Activated CD4-positive, alpha-beta T cell treated with anti-CD3 and anti-CD28 coated beads, Interleukin-2, amount 10 ng/mL, durations not matched to agents 24 days and 14 days (primary cell): ENCODE data around the gene BUB3. TPM values are rescaled to one million over a fixed set of nuclear protein-coding genes. Genes with fewer than 3 reads are reported as not detected.
"Not testable (repeated sequence)": the region's sequence is repeated elsewhere in the genome, so short reads cannot be mapped to it uniquely, and the experiment has no call there.

Experiments used
- DNase-seq: peaks from one replicate; pipeline ENCODE4 v3.0.0; 2022
- H3K27ac Mint-ChIP-seq: one replicate; pipeline ENCODE4 v1.8.0; 2022; ENCODE audit warnings: mild to moderate bottlenecking, mixed read lengths
- H3K27me3 Mint-ChIP-seq: one replicate; pipeline ENCODE4 v1.8.0; 2022; ENCODE audit warnings: mixed read lengths
- H3K36me3 Mint-ChIP-seq: one replicate; pipeline ENCODE4 v1.8.0; 2022; ENCODE audit warnings: low read depth, mild to moderate bottlenecking, mixed read lengths
- H3K4me1 Mint-ChIP-seq: one replicate; pipeline ENCODE4 v1.8.0; 2021; ENCODE audit warnings: mixed read lengths
- H3K4me3 Mint-ChIP-seq: one replicate; pipeline ENCODE4 v1.8.0; 2022; ENCODE audit warnings: mild to moderate bottlenecking, moderate library complexity, mixed read lengths
- H3K9me3 Mint-ChIP-seq: one replicate; pipeline ENCODE4 v1.8.0; 2021; ENCODE audit warnings: mixed read lengths
- intact Hi-C: fragments of 100-400 bp; cut with micrococcal nuclease; formaldehyde crosslinking; loops from one replicate; pipeline ENCODE4 v1.15.1; 2023
- total RNA-seq: library from RNA; stranded (reverse); gene quantifications from 2 replicates; pipeline ENCODE4 v1.2.3, GENCODE V29; 2022

BUB3 gene
- total RNA-seq, 1 donor from 2014 or later, result 193 TPM

DNA sequence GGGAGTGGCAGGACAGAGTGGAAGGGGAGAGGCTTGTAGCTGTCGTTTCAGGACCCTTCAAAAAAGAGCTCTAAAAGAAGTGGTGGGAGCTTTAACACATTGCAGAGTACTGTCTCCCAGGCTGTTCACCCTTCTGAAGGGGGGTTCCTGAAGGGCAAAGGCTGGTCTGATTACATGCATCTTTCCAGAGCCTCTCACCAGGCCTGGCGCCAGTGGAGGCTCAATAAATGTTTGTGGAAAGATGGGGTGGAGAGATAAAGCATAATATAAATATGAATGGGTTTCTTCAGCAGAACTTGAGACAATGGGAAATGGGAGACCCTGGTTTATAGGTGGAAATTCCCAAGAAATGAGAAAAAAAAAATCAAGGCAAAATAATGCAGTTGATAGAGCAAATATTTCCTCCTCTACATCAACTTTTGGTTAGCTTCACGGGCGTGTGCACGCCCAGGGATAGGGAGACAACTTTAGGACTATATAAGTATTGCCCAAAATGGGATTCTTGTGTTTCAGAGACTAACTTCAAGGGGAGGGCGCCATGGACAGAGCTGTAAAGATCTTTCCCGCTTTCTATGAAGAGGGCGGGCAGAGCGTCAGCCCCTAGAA is 613 bp upstream of the BUB3 start:
- H3K4me3 Mint-ChIP-seq, result peak overlapping the region; percentile 95
- intact Hi-C loops, result loop anchor here (1.0 to 5.0 kb wide), 7 partner anchors 135 to 1309 kb away; partner anchors contain the start of genes C10orf88, FAM24B, IKZF5 and LHPP
- peaks cover 42% of the 10 kb centered on the region for H3K36me3 Mint-ChIP-seq
- H3K27ac Mint-ChIP-seq, result peak overlapping the region; percentile 100
- H3K9me3 Mint-ChIP-seq, result peaks cover 8% of the 10 kb centered on the region
- H3K27me3 Mint-ChIP-seq, result peaks cover 25% of the 10 kb centered on the region
- no peak for DNase-seq
- H3K4me1 Mint-ChIP-seq, result peaks cover 53% of the 10 kb centered on the region

DNA sequence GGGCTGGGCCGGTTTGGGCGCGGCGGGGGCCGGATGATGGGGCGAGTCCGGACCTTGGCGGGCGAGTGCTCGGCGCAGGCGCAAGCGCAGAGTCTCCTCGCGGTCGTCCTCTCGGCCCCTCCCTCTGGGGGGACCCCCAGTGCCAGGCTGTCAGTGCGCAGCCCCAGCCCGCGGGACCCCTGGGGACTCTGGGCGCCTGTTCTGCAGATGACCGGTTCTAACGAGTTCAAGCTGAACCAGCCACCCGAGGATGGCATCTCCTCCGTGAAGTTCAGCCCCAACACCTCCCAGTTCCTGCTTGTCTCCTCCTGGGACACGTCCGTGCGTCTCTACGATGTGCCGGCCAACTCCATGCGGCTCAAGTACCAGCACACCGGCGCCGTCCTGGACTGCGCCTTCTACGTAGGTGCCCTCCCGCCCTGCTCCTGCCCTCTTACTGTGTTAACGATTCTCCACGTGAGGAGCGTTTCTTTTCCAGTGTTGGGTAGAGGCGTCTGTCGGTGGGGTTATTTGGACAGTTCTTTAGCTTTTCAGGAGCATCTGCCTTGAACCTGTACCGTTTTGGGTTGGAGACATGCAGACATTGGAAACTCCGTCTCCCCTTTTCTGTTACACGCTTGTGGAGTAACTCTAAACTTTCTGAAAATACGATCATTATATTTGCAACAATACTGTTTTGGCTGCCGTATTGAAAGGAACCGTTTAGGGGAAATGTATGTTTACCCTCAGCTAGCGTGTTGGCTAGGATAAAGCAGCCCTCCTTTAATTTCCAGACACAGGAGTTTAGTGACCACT is 706 bp downstream of the BUB3 start:
- H3K4me3 Mint-ChIP-seq, result peak overlapping the region; percentile 95
- H3K36me3 Mint-ChIP-seq, result peaks cover 45% of the 10 kb centered on the region
- peaks cover 4% of the 10 kb centered on the region for H3K9me3 Mint-ChIP-seq
- H3K4me1 Mint-ChIP-seq, result peaks cover 58% of the 10 kb centered on the region
- H3K27ac Mint-ChIP-seq, result peak overlapping the region; percentile 100
- intact Hi-C loops, result loop anchor here (1.0 to 5.0 kb wide), 7 partner anchors 133 to 1307 kb away; partner anchors contain the start of genes C10orf88, FAM24B, IKZF5 and LHPP
- DNase-seq, result peak; percentile 88
- peaks cover 17% of the 10 kb centered on the region for H3K27me3 Mint-ChIP-seq

- intact Hi-C loops, result no loop called here
- peaks cover 63% of the 10 kb centered on the region for H3K4me1 Mint-ChIP-seq
- H3K27me3 Mint-ChIP-seq, result peaks cover 10% of the 10 kb centered on the region
- H3K4me3 Mint-ChIP-seq, result peak overlapping the region; percentile 95
- H3K27ac Mint-ChIP-seq, result peak overlapping the region; percentile 45
- no peak for DNase-seq
- H3K9me3 Mint-ChIP-seq, result peaks cover 4% of the 10 kb centered on the region
- peaks cover 54% of the 10 kb centered on the region for H3K36me3 Mint-ChIP-seq
Measured at GRCh38 chr10:123156078-123156477, 1.9 kb downstream of the BUB3 start.

GRCh38 chr10:123157210-123157609 is 3.0 kb downstream of the BUB3 start:
- peaks cover 61% of the 10 kb centered on the region for H3K36me3 Mint-ChIP-seq
- intact Hi-C loops, result no loop called here

DNA sequence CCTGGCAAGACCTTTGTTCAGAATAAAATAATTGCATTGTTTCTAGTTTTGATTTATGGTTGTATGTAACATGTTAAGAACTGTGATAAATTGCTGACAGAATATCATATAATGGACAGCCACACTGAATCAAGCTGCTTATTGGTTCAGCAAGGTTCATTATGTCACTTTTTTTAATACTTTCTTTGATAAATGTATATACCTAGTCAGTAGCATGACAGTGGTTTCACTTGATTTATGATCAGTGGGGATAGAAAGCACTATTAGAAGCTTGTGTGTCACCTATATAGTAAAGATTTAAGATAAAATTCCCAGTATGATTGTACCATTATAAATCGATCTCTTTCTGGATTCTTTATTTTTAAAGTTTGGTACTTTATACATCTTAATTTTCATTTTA is 4.5 kb downstream of the BUB3 start:
- H3K4me3 Mint-ChIP-seq, result peak overlapping the region; percentile 95
- intact Hi-C loops, result no loop called here
- peaks cover 59% of the 10 kb centered on the region for H3K4me1 Mint-ChIP-seq
- peaks cover 4% of the 10 kb centered on the region for H3K9me3 Mint-ChIP-seq
- peaks cover 73% of the 10 kb centered on the region for H3K36me3 Mint-ChIP-seq
- H3K27me3 Mint-ChIP-seq, result no peaks in the 10 kb centered on the region
- no peak overlapping the region for H3K27ac Mint-ChIP-seq
- no peak for DNase-seq

More at GRCh38 chr10:123157210-123157609, 3.0 kb downstream of the BUB3 start:
- peaks cover 60% of the 10 kb centered on the region for H3K4me1 Mint-ChIP-seq
- H3K4me3 Mint-ChIP-seq, result peak overlapping the region; percentile 95
- DNase-seq, result no peak
- peaks cover 4% of the 10 kb centered on the region for H3K9me3 Mint-ChIP-seq
- peak overlapping the region; percentile 49 for H3K27ac Mint-ChIP-seq
- peaks cover 2% of the 10 kb centered on the region for H3K27me3 Mint-ChIP-seq

GRCh38 chr10:123160311-123160980 is 6.2 kb downstream of the BUB3 start:
- intact Hi-C loops, result no loop called here
- peak; percentile 78 for DNase-seq
- peak overlapping the region; percentile 66 for H3K4me3 Mint-ChIP-seq
- peaks cover 58% of the 10 kb centered on the region for H3K4me1 Mint-ChIP-seq
- H3K27ac Mint-ChIP-seq, result peak overlapping the region; percentile 62
- H3K27me3 Mint-ChIP-seq, result no peaks in the 10 kb centered on the region
- peaks cover 73% of the 10 kb centered on the region for H3K36me3 Mint-ChIP-seq
- peaks cover 4% of the 10 kb centered on the region for H3K9me3 Mint-ChIP-seq

GRCh38 chr10:123164319-123164718 is 10.1 kb downstream of the BUB3 start:
- intact Hi-C loops, result no loop called here
- H3K27ac Mint-ChIP-seq, result no peak overlapping the region
- no peak overlapping the region for H3K4me3 Mint-ChIP-seq
- peaks cover 31% of the 10 kb centered on the region for H3K4me1 Mint-ChIP-seq
- no peak for DNase-seq
- H3K36me3 Mint-ChIP-seq, result peaks cover 63% of the 10 kb centered on the region
- H3K9me3 Mint-ChIP-seq, result no peaks in the 10 kb centered on the region
- no peaks in the 10 kb centered on the region for H3K27me3 Mint-ChIP-seq

- intact Hi-C loops, result no loop called here
- H3K27me3 Mint-ChIP-seq, result no peaks in the 10 kb centered on the region
- no peaks in the 10 kb centered on the region for H3K9me3 Mint-ChIP-seq
- H3K27ac Mint-ChIP-seq, result no peak overlapping the region
- peak; percentile 50 for DNase-seq
- H3K4me3 Mint-ChIP-seq, result no peak overlapping the region
- peaks cover 62% of the 10 kb centered on the region for H3K36me3 Mint-ChIP-seq
- peaks cover 19% of the 10 kb centered on the region for H3K4me1 Mint-ChIP-seq
Measured at GRCh38 chr10:123165445-123166072, 11.4 kb downstream of the BUB3 start.

DNA sequence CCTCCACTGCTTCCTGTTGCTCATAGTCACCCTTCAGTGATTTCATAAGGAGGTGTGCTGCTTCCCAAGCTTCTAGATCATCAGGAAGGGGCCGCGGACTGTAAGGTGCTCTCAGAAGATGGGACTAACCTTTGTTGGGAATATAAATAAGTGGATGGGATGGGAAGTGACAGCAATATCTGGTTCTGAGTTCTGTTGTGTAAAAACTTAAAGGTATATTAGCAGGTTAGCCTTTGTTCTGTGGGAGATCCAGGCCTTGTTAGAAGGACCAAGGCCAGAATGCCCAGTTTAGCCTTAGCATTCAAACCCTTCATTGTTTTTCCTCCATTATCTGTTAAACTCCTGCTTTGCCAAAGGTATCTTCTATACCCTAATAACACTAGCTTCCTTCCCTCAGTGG is 12.4 kb downstream of the BUB3 start:
- peaks cover 12% of the 10 kb centered on the region for H3K4me1 Mint-ChIP-seq
- H3K36me3 Mint-ChIP-seq, result peaks cover 60% of the 10 kb centered on the region
- H3K4me3 Mint-ChIP-seq, result no peak overlapping the region
- intact Hi-C loops, result no loop called here
- H3K9me3 Mint-ChIP-seq, result no peaks in the 10 kb centered on the region
- no peak overlapping the region for H3K27ac Mint-ChIP-seq
- H3K27me3 Mint-ChIP-seq, result no peaks in the 10 kb centered on the region
- peak; percentile 37 for DNase-seq

DNA sequence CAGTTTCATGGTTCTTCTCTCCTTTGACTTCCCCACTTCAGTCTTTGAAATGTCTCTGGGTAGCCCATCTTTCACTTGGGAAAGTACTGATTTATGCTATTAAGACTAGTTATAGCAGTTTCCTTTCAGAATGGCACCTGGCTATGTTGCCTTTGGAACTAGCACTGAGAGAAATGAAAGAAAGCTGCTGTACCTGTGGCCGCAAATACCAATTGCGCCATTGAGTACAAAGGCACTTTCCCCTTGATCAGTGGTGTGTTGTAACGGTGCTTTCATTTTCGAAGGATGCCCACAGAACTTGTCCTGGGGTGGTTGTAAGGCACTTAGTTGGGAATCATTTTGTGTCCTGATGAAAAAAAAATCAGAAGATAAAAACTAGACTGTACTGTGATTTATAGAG is 16.8 kb downstream of the BUB3 start:
- Mint-ChIP-seq H3K27me3 (no peaks in the 10 kb centered on the region), H3K4me3 (no peak overlapping the region), H3K27ac (no peak overlapping the region), H3K9me3 (no peaks in the 10 kb centered on the region), H3K4me1 (peaks cover 5% of the 10 kb centered on the region), H3K36me3 (peaks cover 60% of the 10 kb centered on the region)
- intact Hi-C loops, result no loop called here
- DNase-seq, result no peak

DNA sequence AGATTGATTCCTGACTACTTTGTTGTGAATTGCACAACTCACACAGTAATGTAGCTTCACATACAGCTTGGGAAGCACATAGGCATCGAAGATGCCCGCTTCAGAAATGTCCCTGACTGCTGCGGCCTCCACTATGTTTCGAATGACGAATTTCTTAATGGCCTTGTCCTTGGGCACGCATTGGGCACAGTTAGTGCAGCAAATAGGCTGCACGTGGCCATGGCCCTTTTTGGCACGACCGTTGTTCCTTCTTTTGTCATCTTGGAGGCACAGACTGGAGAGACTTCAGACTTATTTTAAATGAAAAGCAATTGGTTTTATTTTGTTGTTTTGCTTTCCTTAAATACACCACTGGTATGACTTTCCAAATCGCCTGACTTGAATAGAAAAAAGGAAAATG is 17.4 kb downstream of the BUB3 start:
- H3K4me1 Mint-ChIP-seq, H3K9me3 Mint-ChIP-seq, H3K27me3 Mint-ChIP-seq, H3K27ac Mint-ChIP-seq, intact Hi-C loops, H3K4me3 Mint-ChIP-seq, DNase-seq: not testable (repeated sequence)
- H3K36me3 Mint-ChIP-seq, result peaks cover 62% of the 10 kb centered on the region

DNA sequence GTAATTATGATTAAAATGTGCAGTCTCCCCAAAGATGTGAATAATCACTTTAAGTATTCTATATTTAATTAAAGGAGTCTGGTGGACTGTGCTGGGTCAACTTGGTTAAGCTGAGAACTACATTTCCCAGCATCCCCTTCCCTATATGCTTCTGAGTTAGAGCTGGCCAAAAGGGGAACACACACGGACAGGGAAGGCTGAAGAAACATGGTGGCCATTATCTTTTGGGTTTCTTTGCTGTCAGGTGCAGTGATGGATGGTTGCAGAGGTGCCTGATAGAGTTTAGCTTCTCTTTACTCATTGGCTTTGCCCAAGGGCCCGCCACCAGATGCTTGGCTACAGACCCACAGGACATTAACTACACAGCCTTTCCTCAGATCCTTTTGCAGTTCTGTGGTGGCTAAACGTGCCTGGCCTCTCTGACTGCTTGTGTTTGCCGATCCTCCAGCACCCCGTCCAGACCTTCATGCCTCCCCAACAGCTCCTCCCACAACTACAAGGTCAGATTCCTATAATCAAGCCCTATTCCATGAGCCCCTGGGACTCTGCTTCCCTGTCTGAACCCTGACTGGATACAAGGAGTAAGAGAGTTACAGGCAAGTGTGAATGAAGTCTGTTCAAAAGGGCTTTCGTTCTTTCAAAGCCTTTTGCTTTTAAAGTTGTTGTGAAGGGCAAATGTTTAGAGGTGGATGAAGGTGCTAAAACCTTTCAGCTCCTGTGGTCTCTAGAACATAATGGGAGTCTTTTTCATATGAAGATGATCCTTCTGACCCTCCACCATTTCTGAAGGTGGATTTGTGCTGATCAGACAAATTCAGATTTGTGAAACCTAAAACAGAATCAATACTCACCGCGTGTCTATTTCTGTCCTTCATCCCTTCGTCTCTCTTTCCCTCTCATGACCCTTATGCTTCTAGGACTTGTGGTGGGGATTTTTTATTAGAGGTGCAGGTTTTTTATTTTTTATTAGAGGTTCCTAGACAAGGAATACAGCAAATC is 21.5 kb downstream of the BUB3 start:
- intact Hi-C loops, result no loop called here
- Mint-ChIP-seq H3K4me1 (peaks cover 3% of the 10 kb centered on the region), H3K27ac (no peak overlapping the region), H3K27me3 (no peaks in the 10 kb centered on the region), H3K4me3 (no peak overlapping the region), H3K36me3 (peaks cover 64% of the 10 kb centered on the region), H3K9me3 (no peaks in the 10 kb centered on the region)
- no peak for DNase-seq

GRCh38 chr10:123178390-123178789 is 24.2 kb downstream of the BUB3 start:
- H3K4me1 Mint-ChIP-seq, H3K27ac Mint-ChIP-seq, H3K27me3 Mint-ChIP-seq, H3K4me3 Mint-ChIP-seq, H3K9me3 Mint-ChIP-seq, intact Hi-C loops, DNase-seq: not testable (repeated sequence)
- peaks cover 54% of the 10 kb centered on the region for H3K36me3 Mint-ChIP-seq
